ENCODE measurements around the gene MBOAT2.
"Not testable (repeated sequence)": the region's sequence is repeated elsewhere in the genome, so short reads cannot be mapped to it uniquely, and the experiment has no call there.

The MBOAT2 gene

GRCh38 chr2:8954990-8955389 is 48.5 kb downstream of the MBOAT2 start:
- Histone ChIP-seq H3K36me3 (ENCODE audit: control insufficient read depth, insufficient read depth, low read length) (0 out of 2 replicates have a peak, but pooled peaks cover 8% of the 10 kb centered on the region), H3K9ac (ENCODE audit: low read length) (no peak overlapping the region), H3K4me3 (ENCODE audit: low read depth, low read length) (no peak overlapping the region), H3K9me3 (ENCODE audit: control insufficient read depth, insufficient read depth, low read depth, low read length) (peaks cover 19% of the 10 kb centered on the region), H3K27me3 (ENCODE audit: control insufficient read depth, insufficient read depth, low read length) (no peaks in the 10 kb centered on the region), H3K4me1 (ENCODE audit: control insufficient read depth, insufficient read depth, low read length) (peaks cover 5% of the 10 kb centered on the region; the same call in 1 of the 2 replicates), H3K27ac (ENCODE audit: low read depth, low read length) (no peak overlapping the region)

- Histone ChIP-seq H3K9me3 (ENCODE audit: control insufficient read depth, insufficient read depth, low read depth, low read length) (peaks cover 19% of the 10 kb centered on the region), H3K4me1 (ENCODE audit: control insufficient read depth, insufficient read depth, low read length) (peaks cover 5% of the 10 kb centered on the region; the same call in 1 of the 2 replicates), H3K4me3 (ENCODE audit: low read depth, low read length) (no peak overlapping the region), H3K27ac (ENCODE audit: low read depth, low read length) (no peak overlapping the region), H3K27me3 (ENCODE audit: control insufficient read depth, insufficient read depth, low read length) (no peaks in the 10 kb centered on the region), H3K9ac (ENCODE audit: low read length) (no peak overlapping the region), H3K36me3 (ENCODE audit: control insufficient read depth, insufficient read depth, low read length) (0 out of 2 replicates have a peak, but pooled peaks cover 8% of the 10 kb centered on the region)
Measured at GRCh38 chr2:8953525-8953924, 50.0 kb downstream of the MBOAT2 start.

- H3K4me3 ChIP-seq (ENCODE audit: low read depth, low read length): no peak overlapping the region
Measured at GRCh38 chr2:8939486-8940114, 63.9 kb downstream of the MBOAT2 start.

GRCh38 chr2:8938384-8938783 is 65.1 kb downstream of the MBOAT2 start:
- no peak overlapping the region for H3K4me3 ChIP-seq (ENCODE audit: low read depth, low read length)
- H3K9ac ChIP-seq (ENCODE audit: low read length): no peak overlapping the region
- no peaks in the 10 kb centered on the region; the same call in 1 of the 2 replicates for H3K4me1 ChIP-seq (ENCODE audit: control insufficient read depth, insufficient read depth, low read length)
- H3K9me3 ChIP-seq (ENCODE audit: control insufficient read depth, insufficient read depth, low read depth, low read length): no peaks in the 10 kb centered on the region
- H3K27me3 ChIP-seq (ENCODE audit: control insufficient read depth, insufficient read depth, low read length): no peaks in the 10 kb centered on the region
- H3K36me3 ChIP-seq (ENCODE audit: control insufficient read depth, insufficient read depth, low read length): peaks cover 8% of the 10 kb centered on the region; the same call in 1 of the 2 replicates
- no peak overlapping the region for H3K27ac ChIP-seq (ENCODE audit: low read depth, low read length)

More at GRCh38 chr2:8939486-8940114, 63.9 kb downstream of the MBOAT2 start:
- Histone ChIP-seq H3K36me3 (ENCODE audit: control insufficient read depth, insufficient read depth, low read length) (peaks cover 8% of the 10 kb centered on the region; the same call in 1 of the 2 replicates), H3K27me3 (ENCODE audit: control insufficient read depth, insufficient read depth, low read length) (no peaks in the 10 kb centered on the region), H3K4me1 (ENCODE audit: control insufficient read depth, insufficient read depth, low read length) (no peaks in the 10 kb centered on the region; the same call in 1 of the 2 replicates), H3K9ac (ENCODE audit: low read length) (no peak overlapping the region), H3K27ac (ENCODE audit: low read depth, low read length) (no peak overlapping the region), H3K9me3 (ENCODE audit: control insufficient read depth, insufficient read depth, low read depth, low read length) (no peaks in the 10 kb centered on the region)

GRCh38 chr2:8935982-8936381 is 67.5 kb downstream of the MBOAT2 start:
- Histone ChIP-seq H3K4me1 (ENCODE audit: control insufficient read depth, insufficient read depth, low read length) (no peaks in the 10 kb centered on the region; the same call in 1 of the 2 replicates), H3K9me3 (ENCODE audit: control insufficient read depth, insufficient read depth, low read depth, low read length) (no peaks in the 10 kb centered on the region), H3K27me3 (ENCODE audit: control insufficient read depth, insufficient read depth, low read length) (no peaks in the 10 kb centered on the region), H3K27ac (ENCODE audit: low read depth, low read length) (no peak overlapping the region), H3K36me3 (ENCODE audit: control insufficient read depth, insufficient read depth, low read length) (peaks cover 8% of the 10 kb centered on the region; the same call in 1 of the 2 replicates), H3K9ac (ENCODE audit: low read length) (no peak overlapping the region), H3K4me3 (ENCODE audit: low read depth, low read length) (no peak overlapping the region)

GRCh38 chr2:8934338-8934737 is 69.1 kb downstream of the MBOAT2 start:
- peaks cover 6% of the 10 kb centered on the region; the same call in 1 of the 2 replicates for H3K36me3 ChIP-seq (ENCODE audit: control insufficient read depth, insufficient read depth, low read length)
- H3K27me3 ChIP-seq (ENCODE audit: control insufficient read depth, insufficient read depth, low read length): no peaks in the 10 kb centered on the region
- no peak overlapping the region for H3K4me3 ChIP-seq (ENCODE audit: low read depth, low read length)
- H3K4me1 ChIP-seq (ENCODE audit: control insufficient read depth, insufficient read depth, low read length): no peaks in the 10 kb centered on the region; the same call in 1 of the 2 replicates
- H3K27ac ChIP-seq (ENCODE audit: low read depth, low read length): no peak overlapping the region
- no peaks in the 10 kb centered on the region for H3K9me3 ChIP-seq (ENCODE audit: control insufficient read depth, insufficient read depth, low read depth, low read length)
- no peak overlapping the region for H3K9ac ChIP-seq (ENCODE audit: low read length)

- Histone ChIP-seq H3K4me1 (ENCODE audit: control insufficient read depth, insufficient read depth, low read length) (no peaks in the 10 kb centered on the region; the same call in 1 of the 2 replicates), H3K9me3 (ENCODE audit: control insufficient read depth, insufficient read depth, low read depth, low read length) (no peaks in the 10 kb centered on the region), H3K9ac (ENCODE audit: low read length) (no peak overlapping the region), H3K27ac (ENCODE audit: low read depth, low read length) (no peak overlapping the region), H3K36me3 (ENCODE audit: control insufficient read depth, insufficient read depth, low read length) (no peaks in the 10 kb centered on the region), H3K27me3 (ENCODE audit: control insufficient read depth, insufficient read depth, low read length) (no peaks in the 10 kb centered on the region), H3K4me3 (ENCODE audit: low read depth, low read length) (no peak overlapping the region)
Measured at GRCh38 chr2:8932702-8933101, 70.8 kb downstream of the MBOAT2 start.

- H3K9me3 ChIP-seq (ENCODE audit: control insufficient read depth, insufficient read depth, low read depth, low read length); H3K4me1 ChIP-seq (ENCODE audit: control insufficient read depth, insufficient read depth, low read length); H3K4me3 ChIP-seq (ENCODE audit: low read depth, low read length); H3K9ac ChIP-seq (ENCODE audit: low read length); H3K27me3 ChIP-seq (ENCODE audit: control insufficient read depth, insufficient read depth, low read length); H3K27ac ChIP-seq (ENCODE audit: low read depth, low read length); H3K36me3 ChIP-seq (ENCODE audit: control insufficient read depth, insufficient read depth, low read length): not testable (repeated sequence)
Measured at GRCh38 chr2:8930185-8930584, 73.3 kb downstream of the MBOAT2 start.

GRCh38 chr2:8929128-8929527 is 74.4 kb downstream of the MBOAT2 start:
- Histone ChIP-seq H3K27ac (ENCODE audit: low read depth, low read length) (no peak overlapping the region), H3K9me3 (ENCODE audit: control insufficient read depth, insufficient read depth, low read depth, low read length) (no peaks in the 10 kb centered on the region), H3K4me1 (ENCODE audit: control insufficient read depth, insufficient read depth, low read length) (no peaks in the 10 kb centered on the region), H3K4me3 (ENCODE audit: low read depth, low read length) (no peak overlapping the region), H3K9ac (ENCODE audit: low read length) (no peak overlapping the region), H3K36me3 (ENCODE audit: control insufficient read depth, insufficient read depth, low read length) (no peaks in the 10 kb centered on the region), H3K27me3 (ENCODE audit: control insufficient read depth, insufficient read depth, low read length) (no peaks in the 10 kb centered on the region)

- H3K9me3 ChIP-seq (ENCODE audit: control insufficient read depth, insufficient read depth, low read depth, low read length): no peaks in the 10 kb centered on the region
- no peak overlapping the region for H3K27ac ChIP-seq (ENCODE audit: low read depth, low read length)
- no peaks in the 10 kb centered on the region for H3K36me3 ChIP-seq (ENCODE audit: control insufficient read depth, insufficient read depth, low read length)
- no peaks in the 10 kb centered on the region for H3K4me1 ChIP-seq (ENCODE audit: control insufficient read depth, insufficient read depth, low read length)
- no peak overlapping the region for H3K9ac ChIP-seq (ENCODE audit: low read length)
- no peaks in the 10 kb centered on the region for H3K27me3 ChIP-seq (ENCODE audit: control insufficient read depth, insufficient read depth, low read length)
- no peak overlapping the region for H3K4me3 ChIP-seq (ENCODE audit: low read depth, low read length)
Measured at GRCh38 chr2:8927510-8928455, 75.7 kb downstream of the MBOAT2 start.

GRCh38 chr2:8926356-8926755 is 77.1 kb downstream of the MBOAT2 start:
- Histone ChIP-seq H3K9me3 (ENCODE audit: control insufficient read depth, insufficient read depth, low read depth, low read length) (no peaks in the 10 kb centered on the region), H3K4me3 (ENCODE audit: low read depth, low read length) (no peak overlapping the region), H3K4me1 (ENCODE audit: control insufficient read depth, insufficient read depth, low read length) (no peaks in the 10 kb centered on the region), H3K27ac (ENCODE audit: low read depth, low read length) (no peak overlapping the region), H3K9ac (ENCODE audit: low read length) (no peak overlapping the region), H3K36me3 (ENCODE audit: control insufficient read depth, insufficient read depth, low read length) (no peaks in the 10 kb centered on the region), H3K27me3 (ENCODE audit: control insufficient read depth, insufficient read depth, low read length) (no peaks in the 10 kb centered on the region)
